CD4-positive, CD25-positive, alpha-beta regulatory T cell (primary cell): ENCODE data around the gene PPM1M. TPM values are rescaled to one million over a fixed set of nuclear protein-coding genes. Genes with fewer than 3 reads are reported as not detected.
A peak's percentile ranks its signal among the peaks of the same experiment; 100 is the strongest.

ENCODE experiments used
- ATAC-seq, 2 donors: fragments of 150-1000 bp; cut with Tn5 transposase; one replicate each; pipeline ENCODE4 v1.10.0; 2021; ENCODE audit warnings: low read depth in 2 of 2, moderate number of reproducible peaks in 2 of 2, moderate library complexity in 1 of 2
- DNase-seq, 3 donors: peaks; one replicate each; pipeline versions ENCODE4 v3.0.0 to v3.0.0-alpha.2; 2012 to 2022; ENCODE audit warnings: mixed read lengths in 1 of 3
- H3K27ac ChIP-seq: one replicate; pipeline ENCODE4 v1.7.0; 2013; ENCODE audit warnings: mild to moderate bottlenecking, low read length; ENCODE audit not compliant: insufficient read depth, poor library complexity, severe bottlenecking
- H3K27me3 ChIP-seq: one replicate; pipeline ENCODE4 v1.7.0; 2013; ENCODE audit warnings: low read length; ENCODE audit not compliant: control insufficient read depth, insufficient read depth
- H3K36me3 ChIP-seq: one replicate; pipeline ENCODE4 v1.7.0; 2013; ENCODE audit warnings: mild to moderate bottlenecking, low read length, moderate library complexity; ENCODE audit not compliant: control insufficient read depth, insufficient read depth
- H3K4me1 ChIP-seq: 2 replicates; pipeline ENCODE4 v1.7.0; 2013; ENCODE audit warnings: mild to moderate bottlenecking, low read length; ENCODE audit not compliant: insufficient read depth, control insufficient read depth, poor library complexity, severe bottlenecking
- H3K4me3 ChIP-seq: one replicate; pipeline ENCODE4 v1.7.0; 2013; ENCODE audit warnings: low read depth, mild to moderate bottlenecking, low read length, moderate library complexity
- H3K9me3 ChIP-seq, 2 experiments: 1 replicate in 1 of 2; 2 replicates in 1 of 2; pipeline ENCODE4 v1.7.0; 2013; ENCODE audit warnings: low read length in 2 of 2, mild to moderate bottlenecking in 1 of 2, moderate library complexity in 1 of 2; ENCODE audit not compliant: control insufficient read depth in 2 of 2
- H3K27ac Mint-ChIP-seq, 3 donors: one replicate each; pipeline ENCODE4 v1.8.0; 2020 to 2022; ENCODE audit warnings: mild to moderate bottlenecking in 3 of 3, mixed read lengths in 3 of 3, moderate library complexity in 2 of 3
- H3K27me3 Mint-ChIP-seq: one replicate; pipeline ENCODE4 v1.8.0; 2022; ENCODE audit warnings: mild to moderate bottlenecking, mixed read lengths
- H3K36me3 Mint-ChIP-seq: one replicate; pipeline ENCODE4 v1.8.0; 2020; ENCODE audit warnings: mixed read lengths
- H3K4me1 Mint-ChIP-seq, 4 donors: one replicate each; pipeline ENCODE4 v1.8.0; 2020 to 2022; ENCODE audit warnings: mixed read lengths in 4 of 4, mild to moderate bottlenecking in 1 of 4
- H3K4me3 Mint-ChIP-seq, 4 donors: one replicate each; pipeline ENCODE4 v1.8.0; 2020 to 2022; ENCODE audit warnings: mild to moderate bottlenecking in 4 of 4, mixed read lengths in 4 of 4, moderate library complexity in 3 of 4
- H3K9me3 Mint-ChIP-seq, 7 donors: one replicate each; pipeline ENCODE4 v1.8.0; 2020 to 2022; ENCODE audit warnings: mixed read lengths in 7 of 7, mild to moderate bottlenecking in 3 of 7, moderate library complexity in 2 of 7
- polyA plus RNA-seq, 4 donors: library from polyadenylated mRNA; unstranded; fragments of 300-500 nt; fragmentation: Illumina TruSeq; gene quantifications; one replicate each; pipeline ENCODE4 v1.2.3, GENCODE V29; 2021
- total RNA-seq: library from RNA; stranded (reverse); gene quantifications from one replicate; pipeline ENCODE4 v1.2.3, GENCODE V29; 2022

The PPM1M gene
- total RNA-seq (80.7 TPM), polyA plus RNA-seq (100 to 1,000 TPM in 1 of 4 donors, 10 to 100 TPM in 3; 55.5 to 104 (median 74.9) TPM)

DNA sequence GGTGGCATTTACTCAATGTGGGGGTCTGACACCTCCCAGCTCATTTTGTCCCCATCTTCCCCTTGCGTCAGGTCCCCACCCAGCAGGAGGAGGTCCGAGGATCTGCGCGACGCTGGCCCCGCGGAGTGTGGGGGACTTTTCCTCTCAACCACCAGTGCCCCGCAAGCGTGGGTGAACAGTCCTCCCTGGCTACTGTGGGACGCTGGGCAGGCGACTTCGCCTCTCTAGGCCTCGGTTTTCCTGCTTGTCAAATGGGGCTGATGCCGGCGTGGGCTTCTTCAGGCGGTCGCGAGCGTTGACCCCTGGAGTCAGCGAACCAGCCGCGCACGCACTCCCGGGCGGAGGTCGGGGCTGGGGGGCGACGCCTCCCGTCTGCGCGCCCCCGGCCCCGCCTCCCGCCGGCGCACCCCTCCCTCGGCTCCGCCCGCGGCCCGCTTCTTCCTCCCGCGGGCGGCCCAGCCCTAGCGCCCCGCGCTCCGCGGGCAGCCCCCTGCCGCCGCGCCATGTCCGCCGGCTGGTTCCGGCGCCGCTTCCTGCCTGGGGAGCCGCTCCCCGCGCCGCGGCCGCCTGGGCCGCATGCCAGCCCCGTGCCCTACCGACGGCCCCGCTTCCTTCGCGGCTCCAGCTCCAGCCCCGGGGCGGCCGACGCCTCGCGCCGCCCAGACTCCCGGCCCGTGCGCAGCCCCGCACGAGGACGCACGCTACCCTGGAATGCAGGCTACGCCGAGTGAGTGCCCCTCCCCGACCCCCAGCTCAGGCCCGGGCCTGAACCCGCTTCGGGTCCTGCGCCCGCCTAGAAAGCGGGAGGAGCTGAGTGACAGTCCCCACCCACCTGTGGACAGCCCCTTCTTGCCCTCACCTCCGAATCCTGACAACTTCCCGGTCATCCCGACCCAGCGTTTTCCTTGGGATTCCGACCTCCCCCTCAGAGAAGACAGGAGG lies at the start of gene PPM1M:
PPM1M (plus strand) TSS at position 438 of the 942 bp plus-strand sequence; CDS start at position 504, 66 bp downstream.
- H3K27me3 ChIP-seq: no peaks in the 10 kb centered on the region
- peak within 1 kb of the TSS; percentile 89 for H3K27ac ChIP-seq
- H3K4me1 ChIP-seq: peaks cover 73% of the 10 kb centered on the region
- Mint-ChIP-seq H3K27me3 (no peaks in the 10 kb centered on the region), H3K27ac (peak within 1 kb of the TSS; percentile 95 to 97 (median 96)), H3K4me3 (peak within 1 kb of the TSS; percentile 87 to 96 (median 94)), H3K9me3 (no peaks in the 10 kb centered on the region), H3K4me1 (peaks cover 8 to 89% (median 64%) of the 10 kb centered on the region in 4 donors), H3K36me3 (peaks cover 27% of the 10 kb centered on the region)
- peaks cover 17% of the 10 kb centered on the region for H3K36me3 ChIP-seq
- peak within 1 kb of the TSS; percentile 69 for H3K4me3 ChIP-seq
- ATAC-seq (peak; percentile 57 to 66), DNase-seq (peak; percentile 70 to 83 (median 78))
- H3K9me3 ChIP-seq: no peaks in the 10 kb centered on the region

DNA sequence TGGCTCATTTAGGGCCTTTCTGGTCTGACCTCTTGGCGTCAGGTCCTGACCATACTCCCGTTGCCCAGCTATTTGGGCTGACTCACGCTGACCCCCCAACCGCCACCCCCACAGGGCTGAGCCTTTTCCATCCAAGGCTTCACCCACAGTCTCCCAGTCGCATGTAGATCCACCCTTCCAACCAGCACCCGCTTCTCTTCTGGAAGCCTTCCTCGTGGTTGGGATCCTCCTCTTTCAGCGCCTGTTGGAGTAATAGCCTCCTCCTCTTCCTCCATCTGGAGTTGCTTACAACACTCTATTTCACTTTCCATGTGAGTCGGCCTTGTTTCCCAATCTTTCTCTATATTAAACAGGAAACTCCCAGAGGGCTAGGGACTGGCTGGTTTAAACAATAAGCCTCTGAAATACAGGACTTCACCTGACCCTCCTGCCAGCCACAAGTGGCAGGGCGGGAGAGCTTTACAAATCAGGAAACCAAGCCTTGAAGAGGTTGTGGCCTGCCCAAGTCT lies 49.7 kb upstream of the PPM1M start:
- peaks cover 14 to 41% (median 26%) of the 10 kb centered on the region in 4 donors for H3K4me1 Mint-ChIP-seq
- peaks cover 4% of the 10 kb centered on the region for H3K36me3 Mint-ChIP-seq
- no peak for ATAC-seq
- Histone ChIP-seq H3K27me3 (no peaks in the 10 kb centered on the region), H3K9me3 (no peaks in the 10 kb centered on the region), H3K36me3 (peaks cover 8% of the 10 kb centered on the region), H3K4me1 (peaks cover 24% of the 10 kb centered on the region), H3K27ac (no peak overlapping the region), H3K4me3 (no peak overlapping the region)
- no peaks in the 10 kb centered on the region for H3K27me3 Mint-ChIP-seq
- H3K27ac Mint-ChIP-seq: no peak overlapping the region
- H3K4me3 Mint-ChIP-seq: peak overlapping the region in 2 of 4 donors; percentile 71 to 76
- DNase-seq: no peak
- H3K9me3 Mint-ChIP-seq: no peaks in the 10 kb centered on the region

GRCh38 chr3:52196977-52197376 lies 48.6 kb upstream of the PPM1M start:
- Histone ChIP-seq H3K36me3 (peaks cover 12% of the 10 kb centered on the region), H3K4me3 (no peak overlapping the region), H3K9me3 (no peaks in the 10 kb centered on the region), H3K27me3 (no peaks in the 10 kb centered on the region), H3K27ac (peak overlapping the region; percentile 81), H3K4me1 (peaks cover 28% of the 10 kb centered on the region)
- no peaks in the 10 kb centered on the region for H3K27me3 Mint-ChIP-seq
- peaks cover 4% of the 10 kb centered on the region for H3K36me3 Mint-ChIP-seq
- H3K9me3 Mint-ChIP-seq: no peaks in the 10 kb centered on the region
- ATAC-seq (no peak), DNase-seq (no peak)
- peaks cover 15 to 50% (median 32%) of the 10 kb centered on the region in 4 donors for H3K4me1 Mint-ChIP-seq
- H3K4me3 Mint-ChIP-seq: peak overlapping the region in 3 of 4 donors; percentile 97
- H3K27ac Mint-ChIP-seq: peak overlapping the region in 2 of 3 donors; percentile 97 to 99

- no peak for ATAC-seq
- peaks cover 6% of the 10 kb centered on the region for H3K36me3 Mint-ChIP-seq
- H3K27me3 Mint-ChIP-seq: no peaks in the 10 kb centered on the region
- H3K4me1 ChIP-seq: peaks cover 28% of the 10 kb centered on the region
- H3K9me3 Mint-ChIP-seq: no peaks in the 10 kb centered on the region
- no peaks in the 10 kb centered on the region for H3K27me3 ChIP-seq
- peak overlapping the region; percentile 81 for H3K27ac ChIP-seq
- no peak for DNase-seq
- no peaks in the 10 kb centered on the region for H3K9me3 ChIP-seq
- peaks cover 16% of the 10 kb centered on the region for H3K36me3 ChIP-seq
- peak overlapping the region; percentile 82 to 99 (median 97) for H3K27ac Mint-ChIP-seq
- H3K4me1 Mint-ChIP-seq: peaks cover 15 to 53% (median 36%) of the 10 kb centered on the region in 4 donors
- H3K4me3 ChIP-seq: peak overlapping the region; percentile 59
- H3K4me3 Mint-ChIP-seq: peak overlapping the region; percentile 97 to 98 (median 97)
These were observed 48.1 kb upstream of the PPM1M start for GRCh38 chr3:52197499-52197841.

DNA sequence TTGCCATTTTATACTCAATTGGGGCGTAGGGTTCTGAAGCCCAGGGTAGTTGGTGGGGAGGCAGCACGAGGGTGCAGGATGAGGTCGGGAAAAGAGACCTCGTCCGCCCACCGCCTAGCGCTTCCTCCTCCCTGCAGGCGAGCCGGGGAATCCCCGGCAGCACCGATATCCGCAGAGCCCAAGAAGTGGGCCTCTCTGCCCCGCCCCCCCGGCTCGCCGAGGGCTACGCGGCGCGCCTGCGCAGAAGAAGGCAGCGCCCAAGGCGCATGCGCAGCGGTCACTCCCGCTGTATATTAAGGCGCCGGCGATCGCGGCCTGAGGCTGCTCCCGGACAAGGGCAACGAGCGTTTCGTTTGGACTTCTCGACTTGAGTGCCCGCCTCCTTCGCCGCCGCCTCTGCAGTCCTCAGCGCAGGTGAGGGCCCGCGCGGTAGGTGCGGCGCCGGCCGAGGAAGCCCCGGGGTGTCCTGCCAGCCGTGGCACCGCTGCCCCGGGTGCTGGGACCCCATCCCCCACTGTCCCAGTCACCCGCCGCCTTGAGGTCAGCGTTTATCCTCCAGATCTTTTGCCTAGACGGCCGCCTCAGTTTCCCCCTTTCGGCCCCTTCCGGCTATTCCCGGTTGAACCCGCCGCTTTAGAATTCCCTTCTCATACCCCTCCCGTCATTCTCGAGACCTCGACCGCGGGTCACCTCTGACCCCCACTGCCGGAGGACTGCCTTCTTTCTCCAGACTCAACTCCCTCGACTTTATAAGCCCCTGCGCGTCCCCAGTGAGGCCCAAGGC lies 47.5 kb upstream of the PPM1M start, which contains the start of gene ALAS1:
ALAS1 (plus strand) TSS at position 319 of the 784 bp plus-strand sequence. CDS start 1,082 bp downstream, outside the sequence.
- Mint-ChIP-seq H3K9me3 (no peaks in the 10 kb centered on the region), H3K27ac (peak within 1 kb of the TSS; percentile 82 to 99 (median 97)), H3K27me3 (no peaks in the 10 kb centered on the region), H3K4me1 (peaks cover 15 to 58% (median 38%) of the 10 kb centered on the region in 4 donors), H3K36me3 (peaks cover 10% of the 10 kb centered on the region), H3K4me3 (peak within 1 kb of the TSS; percentile 97 to 98 (median 97))
- Histone ChIP-seq H3K4me3 (peak within 1 kb of the TSS; percentile 82), H3K27ac (peak within 1 kb of the TSS; percentile 81), H3K4me1 (peaks cover 28% of the 10 kb centered on the region), H3K36me3 (peaks cover 22% of the 10 kb centered on the region), H3K9me3 (no peaks in the 10 kb centered on the region), H3K27me3 (no peaks in the 10 kb centered on the region)
- ATAC-seq (peak; percentile 91 to 93), DNase-seq (peak; percentile 91 to 94 (median 91))

DNA sequence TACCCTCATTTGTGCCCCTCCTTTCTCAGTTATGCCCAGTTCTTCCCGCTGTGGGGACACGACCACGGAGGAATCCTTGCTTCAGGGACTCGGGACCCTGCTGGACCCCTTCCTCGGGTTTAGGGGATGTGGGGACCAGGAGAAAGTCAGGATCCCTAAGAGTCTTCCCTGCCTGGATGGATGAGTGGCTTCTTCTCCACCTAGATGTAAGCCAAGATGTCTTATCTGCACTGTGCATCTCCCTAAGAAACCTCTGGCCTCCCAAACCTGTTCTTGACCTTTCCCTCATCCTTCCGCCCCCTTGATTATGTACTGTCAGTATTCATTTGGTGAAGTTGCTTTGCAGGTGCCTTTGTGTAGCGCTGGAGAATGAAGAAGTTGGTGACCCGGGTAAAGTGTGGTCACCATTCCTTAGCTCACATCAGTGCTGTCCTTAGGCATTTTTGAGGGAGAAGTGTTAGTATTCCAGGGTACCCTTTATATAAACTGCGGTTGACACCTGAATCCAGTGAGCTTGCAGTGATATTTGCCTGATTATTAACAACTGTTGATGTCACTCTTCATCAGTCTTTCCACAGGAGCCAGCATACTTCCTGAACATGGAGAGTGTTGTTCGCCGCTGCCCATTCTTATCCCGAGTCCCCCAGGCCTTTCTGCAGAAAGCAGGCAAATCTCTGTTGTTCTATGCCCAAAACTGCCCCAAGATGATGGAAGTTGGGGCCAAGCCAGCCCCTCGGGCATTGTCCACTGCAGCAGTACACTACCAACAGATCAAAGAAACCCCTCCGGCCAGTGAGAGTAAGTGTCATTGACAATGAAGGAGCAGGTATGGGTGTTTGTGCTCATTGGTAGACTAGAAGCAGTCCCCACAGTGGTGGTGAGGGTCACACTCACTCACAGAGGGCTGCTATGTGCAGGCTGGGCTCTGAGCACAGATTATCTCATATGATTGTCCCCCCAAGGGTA lies 46.6 kb upstream of the PPM1M start:
- Histone ChIP-seq H3K4me1 (peaks cover 28% of the 10 kb centered on the region), H3K27me3 (no peaks in the 10 kb centered on the region), H3K36me3 (peaks cover 31% of the 10 kb centered on the region), H3K9me3 (no peaks in the 10 kb centered on the region), H3K4me3 (peak overlapping the region; percentile 82), H3K27ac (peak overlapping the region; percentile 81)
- Mint-ChIP-seq H3K27me3 (no peaks in the 10 kb centered on the region), H3K36me3 (peaks cover 18% of the 10 kb centered on the region), H3K27ac (peak overlapping the region; percentile 79 to 99 (median 95)), H3K4me1 (peaks cover 15 to 61% (median 40%) of the 10 kb centered on the region in 4 donors), H3K9me3 (no peaks in the 10 kb centered on the region), H3K4me3 (peak overlapping the region; percentile 97 to 98 (median 97))
- ATAC-seq (no peak), DNase-seq (no peak)
